Fibroblast of upper back skin (primary cell): Measurements from ENCODE around the gene PCDHB11.
A peak's percentile ranks its signal among the peaks of the same experiment; 100 is the strongest.
"Not testable (repeated sequence)": the region's sequence is repeated elsewhere in the genome, so short reads cannot be mapped to it uniquely, and the experiment has no call there.

Source experiments
- DNase-seq: peaks from one replicate; pipeline ENCODE4 v3.0.0-alpha.2; 2013

Gene PCDHB11

DNA sequence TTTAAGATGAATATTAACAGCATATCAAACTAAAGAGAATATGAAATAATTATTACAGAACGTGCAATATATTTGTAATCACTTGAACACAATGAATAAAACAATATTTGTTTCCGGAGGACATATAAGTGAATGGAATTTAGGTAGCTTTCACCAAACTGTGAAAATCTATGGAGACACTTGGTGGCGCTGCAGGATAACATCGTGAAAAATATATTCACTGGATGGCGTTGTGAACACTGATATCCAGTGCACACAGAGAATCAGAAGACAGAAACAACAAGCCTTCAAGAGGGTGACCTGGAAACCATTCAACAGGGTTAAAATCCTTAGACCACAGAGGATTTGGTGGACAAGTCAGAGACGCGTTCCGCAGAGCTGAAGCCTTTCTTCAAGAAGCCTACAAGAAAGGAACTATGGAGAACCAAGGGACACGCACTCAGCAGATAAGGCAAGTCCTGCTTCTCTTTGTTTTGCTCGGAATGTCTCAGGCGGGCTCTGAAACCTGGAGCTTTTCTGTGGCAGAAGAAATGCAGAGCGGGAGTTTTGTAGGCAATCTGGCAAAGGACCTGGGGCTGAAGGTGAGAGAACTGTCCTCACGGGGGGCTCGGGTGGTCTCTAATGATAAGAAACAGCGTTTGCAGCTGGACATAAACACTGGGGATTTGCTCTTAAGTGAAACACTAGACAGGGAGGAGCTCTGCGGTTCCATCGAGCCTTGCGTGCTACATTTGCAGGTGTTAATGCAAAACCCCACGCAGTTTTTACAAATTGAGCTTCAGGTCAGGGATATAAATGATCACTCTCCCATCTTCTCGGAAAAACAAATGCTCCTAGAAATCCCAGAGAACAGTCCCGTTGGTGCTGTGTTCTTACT lies at the start of gene PCDHB11:
Gene PCDHB11 (plus strand): TSS at position 269 of the 877 bp plus-strand sequence. CDS start 148 bp downstream, at position 417.
- no peak for DNase-seq

DNA sequence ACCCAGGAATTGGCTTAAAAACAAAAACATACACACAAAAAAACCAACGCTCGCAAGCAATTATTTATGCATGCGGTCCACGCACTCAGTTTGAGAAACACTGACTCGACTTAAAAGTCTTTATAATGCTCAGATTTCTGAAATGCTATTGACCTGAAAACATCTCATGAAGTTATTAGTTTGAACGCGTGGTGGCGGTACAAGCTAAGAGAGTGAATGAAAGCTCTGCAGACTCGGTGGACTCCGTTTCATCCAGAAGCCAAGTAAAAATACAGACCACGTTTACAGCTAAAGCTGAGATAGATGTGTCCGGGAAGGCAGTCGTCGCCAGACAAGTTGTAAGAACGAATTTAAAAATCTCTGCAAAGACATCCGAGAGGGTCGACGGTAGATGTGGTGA lies 49.6 kb upstream of the PCDHB11 start, which contains the start of gene PCDHB6:
Gene PCDHB6 (plus strand): TSS at position 246 of the 400 bp plus-strand sequence. CDS start 201 bp downstream, outside the sequence.
- DNase-seq, result no peak

- no peak for DNase-seq
Observed at GRCh38 chr5:141150224-141150992, 49.0 kb upstream of the PCDHB11 start.

DNA sequence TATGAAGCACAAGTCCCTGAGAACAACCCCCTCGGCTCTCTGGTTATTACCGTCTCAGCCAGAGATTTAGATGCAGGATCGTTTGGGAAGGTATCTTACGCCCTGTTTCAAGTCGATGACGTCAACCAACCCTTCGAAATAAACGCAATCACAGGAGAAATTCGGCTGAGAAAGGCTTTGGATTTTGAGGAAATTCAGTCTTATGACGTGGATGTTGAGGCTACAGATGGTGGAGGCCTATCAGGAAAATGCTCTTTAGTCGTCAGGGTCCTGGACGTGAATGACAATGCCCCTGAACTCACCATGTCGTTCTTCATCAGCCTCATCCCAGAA lies 48.5 kb upstream of the PCDHB11 start:
- no peak for DNase-seq

GRCh38 chr5:141151632-141152031 lies 47.8 kb upstream of the PCDHB11 start:
- DNase-seq, result not testable (repeated sequence)

DNA sequence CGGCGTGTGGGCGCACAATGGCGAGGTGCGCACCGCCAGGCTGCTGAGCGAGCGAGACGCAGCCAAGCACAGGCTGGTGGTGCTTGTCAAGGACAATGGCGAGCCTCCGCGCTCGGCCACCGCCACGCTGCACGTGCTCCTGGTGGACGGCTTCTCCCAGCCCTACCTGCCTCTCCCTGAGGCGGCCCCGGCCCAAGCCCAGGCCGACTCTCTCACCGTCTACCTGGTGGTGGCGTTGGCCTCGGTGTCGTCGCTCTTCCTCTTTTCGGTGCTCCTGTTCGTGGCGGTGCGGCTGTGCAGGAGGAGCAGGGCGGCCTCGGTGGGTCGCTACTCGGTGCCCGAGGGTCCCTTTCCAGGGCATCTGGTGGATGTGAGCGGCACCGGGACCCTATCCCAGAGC lies 47.3 kb upstream of the PCDHB11 start:
- not testable (repeated sequence) for DNase-seq

DNA sequence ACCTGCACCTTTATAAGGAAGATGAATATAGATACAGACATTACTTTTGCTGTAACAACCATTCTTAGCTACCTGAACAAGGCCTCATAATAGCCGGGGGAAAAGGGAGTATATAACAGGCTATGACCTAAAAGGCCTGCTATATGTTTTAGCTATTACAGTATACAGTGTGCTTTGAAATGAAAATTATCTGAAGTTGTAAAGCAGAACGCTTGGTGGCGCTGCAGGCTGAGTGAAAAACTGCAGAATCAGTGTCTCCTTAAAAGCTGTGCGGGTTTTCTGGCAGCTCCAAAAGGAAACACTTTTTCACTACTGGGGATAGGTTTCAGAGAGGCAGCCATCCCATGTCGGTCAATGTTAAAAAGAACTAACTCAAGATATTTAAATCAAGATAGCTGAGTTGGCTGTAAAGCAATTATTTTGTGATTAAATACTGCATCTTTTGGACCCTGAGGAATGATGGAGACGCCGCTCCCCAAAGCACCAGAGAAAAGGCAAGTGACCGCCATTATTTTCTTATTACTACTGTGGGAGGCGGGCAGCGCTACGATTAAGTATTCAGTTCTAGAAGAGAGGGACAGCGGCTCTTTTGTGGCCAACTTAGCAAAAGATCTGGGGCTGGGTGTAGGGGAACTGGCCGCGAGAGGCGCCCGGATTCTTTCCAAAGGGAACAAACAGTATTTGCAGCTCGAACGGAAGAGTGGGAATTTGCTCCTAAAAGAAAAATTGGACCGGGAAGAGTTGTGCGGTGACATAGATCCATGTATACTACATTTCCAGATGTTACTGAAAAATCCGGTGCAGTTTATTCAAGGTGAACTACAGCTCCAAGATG lies 43.7 kb upstream of the PCDHB11 start:
- DNase-seq, result no peak

- not testable (repeated sequence) for DNase-seq
Observed at GRCh38 chr5:141157356-141157755, 42.1 kb upstream of the PCDHB11 start.

- DNase-seq, result not testable (repeated sequence)
Observed at GRCh38 chr5:141157901-141158300, 41.5 kb upstream of the PCDHB11 start.

DNA sequence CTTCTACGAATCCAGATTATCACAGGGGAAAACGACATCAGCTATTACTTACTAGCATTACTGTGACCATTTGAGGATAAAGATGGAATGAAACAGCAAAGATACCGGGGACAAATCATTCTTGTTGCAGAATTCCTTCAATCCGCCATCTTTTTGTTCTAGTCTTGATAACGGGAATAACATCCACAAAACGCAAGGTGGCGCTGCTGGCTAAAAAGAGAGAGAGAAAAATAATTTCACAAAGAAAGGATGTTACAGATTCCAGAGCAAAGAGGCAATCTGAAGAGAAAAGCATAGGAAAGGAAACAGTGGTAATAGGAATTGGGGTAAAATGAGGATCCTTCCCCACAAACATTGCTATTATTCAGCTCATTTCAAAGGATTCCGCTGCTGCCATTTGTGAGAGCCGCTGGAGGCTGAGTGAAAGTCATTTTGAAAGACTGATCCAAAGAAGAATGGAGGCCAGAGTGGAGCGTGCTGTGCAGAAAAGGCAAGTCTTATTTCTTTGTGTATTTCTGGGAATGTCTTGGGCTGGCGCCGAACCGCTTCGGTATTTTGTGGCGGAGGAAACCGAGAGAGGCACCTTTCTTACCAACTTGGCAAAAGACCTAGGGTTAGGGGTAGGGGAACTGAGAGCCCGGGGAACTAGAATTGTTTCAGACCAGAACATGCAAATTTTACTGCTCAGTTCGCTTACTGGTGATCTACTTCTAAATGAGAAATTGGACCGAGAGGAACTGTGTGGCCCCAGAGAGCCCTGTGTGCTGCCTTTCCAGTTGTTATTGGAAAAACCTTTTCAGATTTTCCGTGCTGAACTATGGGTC lies 26.8 kb upstream of the PCDHB11 start, which contains the start of gene PCDHB7:
Gene PCDHB7 (plus strand): TSS at position 264 of the 824 bp plus-strand sequence. CDS start 192 bp downstream, at position 456.
- DNase-seq, result peak; percentile 21

- not testable (repeated sequence) for DNase-seq
Observed at GRCh38 chr5:141174291-141175104, 24.9 kb upstream of the PCDHB11 start.

DNA sequence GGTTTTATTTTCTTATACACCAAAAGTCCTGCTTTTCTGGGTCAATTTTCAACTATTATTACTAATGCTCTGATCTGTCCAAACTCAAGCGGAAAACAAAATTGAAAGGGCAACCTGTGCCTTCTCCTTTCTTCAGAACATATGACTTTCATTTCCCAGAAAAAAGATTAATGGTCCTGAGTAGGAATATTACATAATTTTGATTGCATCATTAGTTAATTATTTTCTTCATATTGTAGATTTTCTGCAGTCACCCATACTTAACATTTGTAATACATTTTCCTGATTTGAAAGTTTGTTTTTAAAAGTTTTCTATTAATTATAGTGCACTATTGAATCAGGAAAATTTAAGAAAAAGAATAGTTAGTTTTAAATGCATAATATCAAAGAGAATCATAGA lies 23.5 kb upstream of the PCDHB11 start:
- DNase-seq, result no peak

GRCh38 chr5:141177577-141178191 lies 21.7 kb upstream of the PCDHB11 start, which contains the start of gene PCDHB8:
Gene PCDHB8, plus strand, starts transcription at chr5:141177790. Its CDS starts 245 bp downstream, at chr5:141178035.
- DNase-seq, result not testable (repeated sequence)

- not testable (repeated sequence) for DNase-seq
Observed at GRCh38 chr5:141179371-141179770, 20.1 kb upstream of the PCDHB11 start.

DNA sequence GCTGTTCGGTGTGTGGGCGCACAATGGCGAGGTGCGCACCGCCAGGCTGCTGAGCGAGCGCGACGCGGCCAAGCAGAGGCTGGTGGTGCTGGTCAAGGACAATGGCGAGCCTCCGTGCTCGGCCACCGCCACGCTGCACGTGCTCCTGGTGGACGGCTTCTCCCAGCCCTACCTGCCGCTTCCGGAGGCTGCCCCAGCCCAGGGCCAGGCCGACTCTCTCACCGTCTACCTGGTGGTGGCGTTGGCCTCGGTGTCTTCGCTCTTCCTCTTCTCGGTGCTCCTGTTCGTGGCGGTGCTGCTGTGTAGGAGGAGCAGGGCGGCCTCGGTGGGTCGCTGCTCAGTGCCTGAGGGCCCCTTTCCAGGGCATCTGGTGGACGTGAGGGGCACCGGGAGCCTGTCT lies 19.6 kb upstream of the PCDHB11 start:
- DNase-seq, result not testable (repeated sequence)

DNA sequence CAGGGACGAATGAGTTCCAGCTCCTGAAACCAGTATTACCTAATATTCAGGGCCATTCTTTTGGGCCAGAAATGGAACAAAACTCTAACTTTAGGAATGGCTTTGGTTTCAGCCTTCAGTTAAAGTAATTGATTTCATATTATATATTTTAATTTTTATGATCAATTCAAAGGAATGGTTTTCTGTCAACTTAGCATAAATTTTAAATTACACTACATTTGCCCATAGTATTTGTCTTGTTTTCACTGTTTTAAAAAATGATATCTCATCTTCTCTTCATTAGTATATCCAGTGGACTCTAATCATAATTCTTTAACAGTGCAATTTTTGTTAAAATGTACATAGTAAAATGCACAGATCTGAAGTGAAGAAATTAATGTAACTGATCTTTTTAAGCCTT lies 19.1 kb upstream of the PCDHB11 start:
- DNase-seq, result no peak

DNA sequence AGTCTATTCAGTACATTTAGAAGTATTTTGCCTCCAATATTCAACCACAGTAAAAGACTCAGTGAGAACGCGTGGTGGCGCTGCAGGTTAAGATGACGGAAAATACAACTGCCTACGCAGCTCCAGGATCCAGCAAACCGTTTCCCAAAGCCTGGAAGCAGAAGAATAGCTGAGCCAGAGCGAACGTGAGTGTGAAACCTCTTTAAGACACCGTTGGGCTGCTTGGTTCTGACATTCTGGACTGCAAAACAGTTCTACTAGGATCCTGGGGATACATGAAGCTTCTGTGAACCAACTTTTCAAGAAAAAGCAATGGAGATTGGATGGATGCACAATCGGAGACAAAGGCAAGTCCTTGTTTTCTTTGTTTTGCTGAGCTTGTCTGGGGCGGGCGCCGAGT lies 17.2 kb upstream of the PCDHB11 start, which contains the start of gene PCDHB16:
Gene PCDHB16 (plus strand): TSS at position 140 of the 400 bp plus-strand sequence. CDS start 173 bp downstream, at position 313.
- peak; percentile 1 for DNase-seq

DNA sequence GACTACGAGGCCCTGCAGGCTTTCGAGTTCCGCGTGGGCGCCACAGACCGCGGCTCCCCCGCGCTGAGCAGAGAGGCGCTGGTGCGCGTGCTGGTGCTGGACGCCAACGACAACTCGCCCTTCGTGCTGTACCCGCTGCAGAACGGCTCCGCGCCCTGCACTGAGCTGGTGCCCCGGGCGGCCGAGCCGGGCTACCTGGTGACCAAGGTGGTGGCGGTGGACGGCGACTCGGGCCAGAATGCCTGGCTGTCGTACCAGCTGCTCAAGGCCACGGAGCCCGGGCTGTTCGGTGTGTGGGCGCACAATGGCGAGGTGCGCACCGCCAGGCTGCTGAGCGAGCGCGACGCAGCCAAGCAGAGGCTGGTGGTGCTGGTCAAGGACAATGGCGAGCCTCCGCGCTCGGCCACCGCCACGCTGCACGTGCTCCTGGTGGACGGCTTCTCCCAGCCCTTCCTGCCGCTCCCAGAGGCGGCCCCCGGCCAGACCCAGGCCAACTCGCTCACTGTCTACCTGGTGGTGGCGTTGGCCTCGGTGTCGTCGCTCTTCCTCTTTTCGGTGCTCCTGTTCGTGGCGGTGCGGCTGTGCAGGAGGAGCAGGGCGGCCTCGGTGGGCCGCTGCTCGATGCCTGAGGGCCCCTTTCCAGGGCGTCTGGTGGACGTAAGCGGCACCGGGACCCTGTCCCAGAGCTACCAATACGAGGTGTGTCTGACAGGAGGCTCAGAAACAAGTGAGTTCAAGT lies 15.1 kb upstream of the PCDHB11 start:
- not testable (repeated sequence) for DNase-seq

DNA sequence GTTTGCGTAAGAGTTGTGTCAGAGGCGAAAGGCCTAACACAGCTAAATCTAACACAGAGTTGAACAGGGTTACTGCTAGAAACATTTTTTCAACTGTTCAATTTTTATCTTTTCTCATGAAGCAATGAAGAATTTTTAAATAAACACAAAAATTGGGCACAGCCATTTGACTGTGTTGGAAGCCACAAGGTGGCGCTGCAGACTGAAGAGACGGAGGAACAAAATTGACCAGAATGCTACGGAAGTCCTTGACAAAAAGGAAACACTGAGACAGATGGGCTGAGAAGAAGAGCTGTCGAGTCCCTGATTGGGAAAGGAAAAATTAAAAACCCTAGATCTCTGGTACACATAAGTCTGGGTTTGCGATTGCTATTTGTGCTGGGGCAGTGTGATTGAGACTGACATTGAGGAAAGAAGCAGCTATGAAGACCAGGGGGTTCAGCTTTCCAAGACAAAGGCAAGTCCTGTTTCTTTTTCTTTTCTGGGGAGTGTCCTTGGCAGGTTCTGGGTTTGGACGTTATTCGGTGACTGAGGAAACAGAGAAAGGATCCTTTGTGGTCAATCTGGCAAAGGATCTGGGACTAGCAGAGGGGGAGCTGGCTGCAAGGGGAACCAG lies 12.4 kb upstream of the PCDHB11 start, which contains the start of gene PCDHB9:
Gene PCDHB9 (plus strand): TSS at position 265 of the 616 bp plus-strand sequence. CDS start 158 bp downstream, at position 423.
- DNase-seq, result peak; percentile 2
